K562 (cell line): ENCODE results near the gene MAP1LC3B2. TPM values are rescaled to one million over a fixed set of nuclear protein-coding genes. Genes with fewer than 3 reads are reported as not detected.

Source experiments
- ATAC-seq: fragments of 200-7000 bp; cut with Tn5 transposase; 3 replicates; pipeline ENCODE4 v1.9.1; 2020; ENCODE audit warnings: moderate library complexity
- BruUV-seq: library from RNA; stranded (reverse); fragments of 400-500 nt; replicated peaks from 2 replicates; lab custom pipeline; 2021; lab: Mats Ljungman, UMichigan
- CTCF ChIA-PET: fragments of 300-600 bp; formaldehyde crosslinking; extraction: SDS; loops from one replicate; lab custom pipeline; 2021; ENCODE audit warnings: low intra/inter-chr PET ratio; lab: Yijun Ruan, JAX
- POLR2A ChIA-PET: fragments of 300-600, 350-650 bp; sonication (Branson Sonifier 250); formaldehyde crosslinking; extraction: SDS; loops from one replicate; lab custom pipeline; 2021; ENCODE audit warnings: antibody characterized with exemption, inconsistent platforms; lab: Yijun Ruan, JAX
- DNase-seq, 4 experiments: peaks; one replicate each; pipeline versions ENCODE4 v3.0.0 to v3.0.0-alpha.2; 2011 to 2018; ENCODE audit warnings: low spot score in 3 of 4, mixed read lengths in 3 of 4; ENCODE audit errors: extremely low read depth in 1 of 4
- FAIRE-seq: peaks from 2 replicates; lab custom pipeline; 2011; peaks lifted over from hg19 to GRCh38; lab: Jason Lieb, UNC
- H2AFZ ChIP-seq: 2 replicates; pipeline ENCODE4 v1.6.0; 2011; ENCODE audit warnings: low read depth, low read length, control low read depth, inconsistent platforms
- H3K27ac ChIP-seq: fragments of 200-600 bp; 3 replicates; pipeline ENCODE4 v1.8.0; 2011; ENCODE audit warnings: low read depth, mild to moderate bottlenecking, control low read depth, inconsistent platforms, low read length, moderate library complexity, mixed read lengths; ENCODE audit errors: extremely low read depth
- H3K27me3 ChIP-seq, 2 experiments: fragments of 300-600 bp in 1 of 2; 2 replicates in 1 of 2; 3 replicates in 1 of 2; pipeline versions ENCODE4 v1.6.0 to v1.8.0; 2011; ENCODE audit warnings: inconsistent platforms in 2 of 2, low read length in 2 of 2, mild to moderate bottlenecking in 1 of 2, mixed read lengths in 1 of 2, moderate library complexity in 1 of 2; ENCODE audit not compliant: control insufficient read depth in 2 of 2, insufficient read depth in 2 of 2
- H3K36me3 ChIP-seq: fragments of 300-600 bp; 3 replicates; pipeline ENCODE4 v1.8.0; 2011; ENCODE audit warnings: mild to moderate bottlenecking, low read length, inconsistent platforms; ENCODE audit not compliant: control insufficient read depth, insufficient read depth
- H3K4me1 ChIP-seq, 2 experiments: fragments of 200-600 bp in 1 of 2; replicated peaks in 1 of 2; 2 replicates in 1 of 2; 3 replicates in 1 of 2; pipeline versions ENCODE4 v1.5.1 to v1.8.0; 2011; ENCODE audit warnings: inconsistent platforms in 2 of 2, low read length in 2 of 2, mild to moderate bottlenecking in 1 of 2, mixed read lengths in 1 of 2, moderate library complexity in 1 of 2; ENCODE audit not compliant: control insufficient read depth in 2 of 2, insufficient read depth in 2 of 2
- H3K4me2 ChIP-seq: 2 replicates; pipeline ENCODE4 v1.6.1; 2011; ENCODE audit warnings: low read length, control low read depth, inconsistent platforms, mixed read lengths; ENCODE audit not compliant: insufficient read depth
- H3K4me3 ChIP-seq: fragments of 200-600 bp; sonication (generic), shearing (Covaris generic); 2 replicates; pipeline ENCODE4 v1.5.1; 2016; ENCODE audit warnings: control low read depth, inconsistent platforms
- H3K79me2 ChIP-seq: fragments of 200-600 bp; 3 replicates; pipeline ENCODE4 v1.8.0; 2011; ENCODE audit warnings: low read length, inconsistent platforms; ENCODE audit not compliant: control insufficient read depth, insufficient read depth
- H3K9ac ChIP-seq, 2 experiments: 2 replicates each; pipeline versions ENCODE4 v1.6.0 to v1.6.1; 2011; ENCODE audit warnings: low read depth in 2 of 2, low read length in 2 of 2, control low read depth in 1 of 2, inconsistent platforms in 1 of 2, mild to moderate bottlenecking in 1 of 2, mixed read lengths in 1 of 2; ENCODE audit not compliant: insufficient read depth in 1 of 2
- H3K9me1 ChIP-seq: one replicate; pipeline ENCODE4 v1.6.0; 2011; ENCODE audit warnings: inconsistent platforms, mild to moderate bottlenecking, low read length, moderate library complexity; ENCODE audit not compliant: control insufficient read depth, insufficient read depth
- H3K9me3 ChIP-seq: replicated peaks from 2 replicates; pipeline ENCODE4 v1.5.1; 2011; ENCODE audit warnings: low read depth, low read length, inconsistent platforms; ENCODE audit not compliant: control insufficient read depth, insufficient read depth
- H4K20me1 ChIP-seq: replicated peaks from 2 replicates; pipeline ENCODE4 v1.6.1; 2011; ENCODE audit warnings: low read length, inconsistent platforms, mixed read lengths; ENCODE audit not compliant: control insufficient read depth, insufficient read depth
- CTCF ChIP-seq, 3 experiments: IDR thresholded peaks in 2 of 3; conservative IDR thresholded peaks in 1 of 3; 2 replicates each; pipeline ENCODE4 v1.5.1; 2011 to 2012; ENCODE audit warnings: low read length in 3 of 3, mild to moderate bottlenecking in 3 of 3, control low read depth in 2 of 3, improper control_type of control experiment in 1 of 3, inconsistent platforms in 1 of 3, low read depth in 1 of 3, mixed read lengths in 1 of 3, moderate library complexity in 1 of 3; ENCODE audit not compliant: insufficient read depth in 2 of 3
- ETV1 ChIP-seq: fragments of 450-650 bp; conservative IDR thresholded peaks from 2 replicates; pipeline ENCODE4 v1.6.1; 2016; ENCODE audit warnings: missing genetic modification characterization, control low read depth, low read depth, missing compliant biosample characterization
- HIVEP1 ChIP-seq: fragments of 250-450 bp; sonication (Bioruptor Pico); IDR thresholded peaks from 2 replicates; pipeline ENCODE4 v1.4.0; 2020; ENCODE audit warnings: mild to moderate bottlenecking
- L3MBTL2 ChIP-seq: fragments of 450-650 bp; IDR thresholded peaks from 2 replicates; pipeline ENCODE4 v1.6.1; 2016; ENCODE audit warnings: mild to moderate bottlenecking, moderate library complexity
- MAFF ChIP-seq: IDR thresholded peaks from 2 replicates; pipeline ENCODE4 v1.6.1; 2012; ENCODE audit warnings: low read length, improper control_type of control experiment
- MECOM ChIP-seq: fragments of 250-450 bp; sonication (Bioruptor Pico); IDR thresholded peaks from 2 replicates; pipeline ENCODE4 v1.8.0; 2022; ENCODE audit warnings: inconsistent platforms
- RAD51 ChIP-seq: fragments of 450-650 bp; IDR thresholded peaks from 2 replicates; pipeline ENCODE4 v1.7.1; 2016; ENCODE audit warnings: low read depth, mild to moderate bottlenecking, borderline replicate concordance
- RBFOX2 ChIP-seq: fragments of 200-400 bp; formaldehyde crosslinking; IDR thresholded peaks from 2 replicates; pipeline ENCODE4 v1.6.1; 2017; ENCODE audit warnings: low read depth, mild to moderate bottlenecking, low read length, moderate library complexity
- ZBTB7A ChIP-seq: IDR thresholded peaks from 2 replicates; pipeline ENCODE4 v1.6.1; 2011; ENCODE audit warnings: low read depth, mild to moderate bottlenecking, low read length, moderate library complexity, borderline replicate concordance; ENCODE audit not compliant: control insufficient read depth
- ZNF589 ChIP-seq: fragments of 200-800 bp; sonication (Bioruptor generic); IDR thresholded peaks from 2 replicates; pipeline ENCODE4 v1.6.1; 2016; ENCODE audit warnings: low read depth, missing genetic modification characterization, missing compliant biosample characterization
- WGBS: fragments of 100-300 bp; shearing (Covaris generic); methylation state at CpG from one replicate; pipeline ENCODE4 v1.1.6; 2016; ENCODE audit warnings: low coverage, mixed read lengths; ENCODE audit not compliant: insufficient coverage; ENCODE audit errors: missing lambda C conversion rate; 5-methylcytosine and 5-hydroxymethylcytosine counted together
- in situ Hi-C: fragments of 300-500 bp; cut with MboI; formaldehyde crosslinking; loops from 4 replicates; pipeline ENCODE4 v1.15.0; 2018; ENCODE audit warnings: inconsistent platforms, mixed read lengths
- intact Hi-C: fragments of 100-400 bp; cut with micrococcal nuclease; formaldehyde crosslinking; loops from 2 replicates; pipeline ENCODE4 v1.14.2; 2022
- polyA plus RNA-seq, 8 experiments: library from polyadenylated mRNA; depleted of rRNA in 4 of 8; stranded (reverse) in 5 of 8; unstranded in 3 of 8; fragments of >200 nt; fragmentation: Nextera tagmentation in 2 of 8; fragmentation: Illumina TruSeq in 1 of 8; extraction: Ambion mirVana in 2 of 8; extraction: Trizol in 1 of 8; gene quantifications; 2 replicates each; pipeline versions ENCODE4 v1.2.1 to v1.2.3, GENCODE V29; 2011 to 2014; ENCODE audit warnings: inconsistent platforms in 1 of 8, missing spikeins in 1 of 8
- total RNA-seq, 7 experiments: library from RNA; depleted of rRNA in 6 of 7; stranded (reverse); fragments of >200 nt in 6 of 7; fragmentation: Illumina TruSeq in 2 of 7; extraction: Trizol in 2 of 7; gene quantifications; 2 replicates each; pipeline versions ENCODE4 v1.2.1 to v1.2.3, GENCODE V29; 2011 to 2021; ENCODE audit warnings: low replicate concordance in 1 of 7
- TF ChIP-seq, protein P1 (sequence below): IDR thresholded peaks from 2 replicates; pipeline ENCODE4 v1.6.1; 2011; ENCODE audit warnings: borderline replicate concordance, low read depth, mild to moderate bottlenecking, moderate library complexity, low read length; ENCODE audit not compliant: insufficient read depth, poor library complexity, severe bottlenecking

Gene MAP1LC3B2
- total and polyA plus RNA-seq, 9 of the 15 experiments (the other 6 are each of a cell fraction or from before 2014, with no cell fraction given): 0.53 to 2.8 (median 0.76) TPM; not detected in 2

- 11% methylated on average over 29 of the region's 30 CpGs for WGBS
- in situ Hi-C loops: no loop called here
- TF ChIP-seq MECOM (CRISPR knock-in tag): no peak
- peak; percentile 8; the same call in 1 of the 2 replicates for TF ChIP-seq ZNF589 (CRISPR knock-in tag)
- peak; percentile 65 to 71 (median 66) for TF ChIP-seq CTCF (IDR thresholded peaks at IDR 0.05 in 2 of 3, conservative IDR thresholded peaks at IDR 0.05 in 1 of 3; ENCODE audit: insufficient read depth in 2 of 3, low read depth in 1 of 3, low read length in 3 of 3)
- peak; percentile 36; the same call in 1 of the 2 replicates for TF ChIP-seq RBFOX2
- TF ChIP-seq RAD51: no peak
- 0 out of 2 replicates have a peak, but pooled peaks have one; percentile 37 for TF ChIP-seq HIVEP1
- TF ChIP-seq ZBTB7A: peak; percentile 72; the same call in 1 of the 2 replicates
- peak; percentile 44; the same call in 1 of the 2 replicates for TF ChIP-seq ETV1 (tag)
- no peak for TF ChIP-seq MAFF
- TF ChIP-seq L3MBTL2: 0 out of 2 replicates have a peak, but pooled peaks have one; percentile 6
- TF ChIP-seq, protein P1, sequence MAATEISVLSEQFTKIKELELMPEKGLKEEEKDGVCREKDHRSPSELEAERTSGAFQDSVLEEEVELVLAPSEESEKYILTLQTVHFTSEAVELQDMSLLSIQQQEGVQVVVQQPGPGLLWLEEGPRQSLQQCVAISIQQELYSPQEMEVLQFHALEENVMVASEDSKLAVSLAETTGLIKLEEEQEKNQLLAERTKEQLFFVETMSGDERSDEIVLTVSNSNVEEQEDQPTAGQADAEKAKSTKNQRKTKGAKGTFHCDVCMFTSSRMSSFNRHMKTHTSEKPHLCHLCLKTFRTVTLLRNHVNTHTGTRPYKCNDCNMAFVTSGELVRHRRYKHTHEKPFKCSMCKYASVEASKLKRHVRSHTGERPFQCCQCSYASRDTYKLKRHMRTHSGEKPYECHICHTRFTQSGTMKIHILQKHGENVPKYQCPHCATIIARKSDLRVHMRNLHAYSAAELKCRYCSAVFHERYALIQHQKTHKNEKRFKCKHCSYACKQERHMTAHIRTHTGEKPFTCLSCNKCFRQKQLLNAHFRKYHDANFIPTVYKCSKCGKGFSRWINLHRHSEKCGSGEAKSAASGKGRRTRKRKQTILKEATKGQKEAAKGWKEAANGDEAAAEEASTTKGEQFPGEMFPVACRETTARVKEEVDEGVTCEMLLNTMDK: peak; percentile 7
Measured at GRCh38 chr12:116599285-116600136, 40.3 kb downstream of the MAP1LC3B2 start.

More at GRCh38 chr12:116599285-116600136, 40.3 kb downstream of the MAP1LC3B2 start:
- no peaks in the 10 kb centered on the region for H3K9me3 ChIP-seq
- H3K79me2 ChIP-seq: no peaks in the 10 kb centered on the region
- H3K27ac ChIP-seq: peak overlapping the region; percentile 85
- H4K20me1 ChIP-seq: no peaks in the 10 kb centered on the region
- DNase-seq (peak; percentile 87 to 90 (median 89)), FAIRE-seq (no peak), ATAC-seq (peak; percentile 90)
- H3K9me1 ChIP-seq: no peaks in the 10 kb centered on the region
- H3K4me2 ChIP-seq: peak overlapping the region; percentile 71
- H3K36me3 ChIP-seq: no peaks in the 10 kb centered on the region
- CTCF ChIA-PET: interaction anchor here (0.8 to 1.1 kb wide), 2 partner anchors 584 to 602 kb away, joined by 3 read pairs; no protein-coding TSS in a partner anchor
- peak overlapping the region; percentile 73 to 85; a peak in 3 of 4 replicates for H3K9ac ChIP-seq
- POLR2A ChIA-PET: interaction anchor here (0.8 to 0.9 kb wide), 2 partner anchors 17 to 216 kb away, joined by 3 to 7 read pairs; no protein-coding TSS in a partner anchor
- H2AFZ ChIP-seq: peak overlapping the region; percentile 92
- intact Hi-C loops: loop anchor here (1.0 to 10.0 kb wide), 3 partner anchors 66 to 605 kb away; partner anchors contain the start of gene MED13L
- no peaks in the 10 kb centered on the region for H3K27me3 ChIP-seq
- H3K4me1 ChIP-seq: peaks cover 30 to 39% of the 10 kb centered on the region in 2 experiments
- H3K4me3 ChIP-seq: no peak overlapping the region
- BruUV-seq: no TSS peak
